ENCODE results near the gene KIF26A.

Gene KIF26A

GRCh38 chr14:104209985-104210816 is 71.8 kb downstream of the KIF26A start:
- DNase-seq (ENCODE audit: low spot score), result no peak

DNA sequence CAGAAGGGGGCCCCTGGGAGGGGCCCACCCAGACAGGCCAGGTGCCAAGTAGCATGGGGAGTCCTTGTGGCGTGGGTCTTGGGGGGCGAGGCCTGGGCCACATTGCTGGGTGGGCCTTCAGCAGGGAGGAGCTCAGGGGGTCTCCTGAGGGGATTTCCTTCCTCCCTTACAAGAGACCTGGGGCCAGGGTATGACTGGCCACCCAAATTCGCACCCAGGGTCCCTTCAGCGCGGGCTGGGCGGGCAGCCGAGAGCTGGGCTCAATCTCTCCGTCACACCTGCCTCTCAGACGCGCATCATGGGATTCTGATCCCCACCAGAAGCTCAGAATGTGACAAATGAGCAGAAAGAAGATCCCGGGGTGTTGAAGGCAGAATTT is 72.4 kb downstream of the KIF26A start:
- no peak for DNase-seq (ENCODE audit: low spot score)

GRCh38 chr14:104211215-104211614 is 72.8 kb downstream of the KIF26A start:
- no peak for DNase-seq (ENCODE audit: low spot score)

GRCh38 chr14:104211741-104212140 is 73.4 kb downstream of the KIF26A start:
- no peak for DNase-seq (ENCODE audit: low spot score)

- DNase-seq (ENCODE audit: low spot score), result no peak
Measured at GRCh38 chr14:104212206-104213095, 74.1 kb downstream of the KIF26A start.

DNA sequence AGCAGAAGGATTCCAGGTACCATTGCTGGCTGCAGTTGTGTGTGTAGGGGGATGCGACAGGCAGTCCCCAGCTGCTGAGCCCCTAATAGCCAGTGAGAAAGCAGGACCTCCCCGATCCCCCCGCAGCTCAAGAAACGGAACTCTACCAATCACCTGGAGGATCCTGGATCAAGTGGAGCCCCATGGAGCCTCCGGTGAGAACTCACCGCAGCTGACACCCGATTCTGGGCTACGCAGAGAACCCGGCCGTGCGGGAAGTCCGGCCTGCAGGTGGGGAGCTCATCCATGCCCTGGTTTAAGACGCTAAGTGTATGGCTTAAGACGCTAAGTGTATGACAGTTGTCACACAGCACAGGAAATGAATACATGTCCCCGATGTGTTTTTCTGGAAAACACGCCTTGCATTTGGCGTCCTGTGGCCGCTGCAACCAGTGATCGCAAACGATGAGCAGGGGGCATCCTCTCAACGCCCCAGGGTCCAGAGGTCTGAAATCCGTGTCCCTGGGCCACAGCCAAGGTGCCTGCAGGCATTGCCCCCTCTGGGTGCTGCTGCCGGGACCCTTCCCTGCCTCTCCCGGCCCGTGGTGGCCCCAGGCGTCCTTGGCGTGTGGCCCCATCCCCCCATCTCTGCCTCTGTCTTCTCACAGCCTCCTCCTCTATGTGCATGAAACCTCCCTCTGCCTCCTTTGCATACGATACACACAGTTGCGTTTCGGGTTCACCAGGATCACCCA is 75.1 kb downstream of the KIF26A start:
- DNase-seq (ENCODE audit: low spot score), result no peak

- no peak for DNase-seq (ENCODE audit: low spot score)
Measured at GRCh38 chr14:104214431-104215218, 76.2 kb downstream of the KIF26A start.

- DNase-seq (ENCODE audit: low spot score), result no peak
Measured at GRCh38 chr14:104215706-104216334, 77.4 kb downstream of the KIF26A start.

DNA sequence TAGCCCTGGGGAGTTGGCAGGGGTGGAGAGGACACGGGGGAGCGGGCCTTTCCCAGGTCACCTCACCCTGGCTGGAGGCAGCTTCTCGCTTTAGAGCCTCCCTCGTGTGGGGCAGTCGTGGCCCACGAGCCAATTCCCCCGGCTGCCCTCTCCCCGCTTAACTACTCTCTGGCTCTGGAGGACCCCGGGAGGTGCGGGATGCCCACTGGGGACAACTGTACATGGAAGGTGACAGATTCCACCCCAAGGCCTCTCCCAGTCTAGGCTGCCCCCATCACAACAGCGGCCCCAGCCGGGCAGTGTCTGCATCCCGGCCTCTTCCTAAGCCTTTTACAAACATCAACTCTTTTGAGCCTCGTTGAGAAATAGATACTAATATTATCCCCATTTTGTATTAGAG is 78.1 kb downstream of the KIF26A start:
- DNase-seq (ENCODE audit: low spot score), result no peak

GRCh38 chr14:104217486-104218360 is 79.3 kb downstream of the KIF26A start:
- no peak for DNase-seq (ENCODE audit: low spot score)

DNA sequence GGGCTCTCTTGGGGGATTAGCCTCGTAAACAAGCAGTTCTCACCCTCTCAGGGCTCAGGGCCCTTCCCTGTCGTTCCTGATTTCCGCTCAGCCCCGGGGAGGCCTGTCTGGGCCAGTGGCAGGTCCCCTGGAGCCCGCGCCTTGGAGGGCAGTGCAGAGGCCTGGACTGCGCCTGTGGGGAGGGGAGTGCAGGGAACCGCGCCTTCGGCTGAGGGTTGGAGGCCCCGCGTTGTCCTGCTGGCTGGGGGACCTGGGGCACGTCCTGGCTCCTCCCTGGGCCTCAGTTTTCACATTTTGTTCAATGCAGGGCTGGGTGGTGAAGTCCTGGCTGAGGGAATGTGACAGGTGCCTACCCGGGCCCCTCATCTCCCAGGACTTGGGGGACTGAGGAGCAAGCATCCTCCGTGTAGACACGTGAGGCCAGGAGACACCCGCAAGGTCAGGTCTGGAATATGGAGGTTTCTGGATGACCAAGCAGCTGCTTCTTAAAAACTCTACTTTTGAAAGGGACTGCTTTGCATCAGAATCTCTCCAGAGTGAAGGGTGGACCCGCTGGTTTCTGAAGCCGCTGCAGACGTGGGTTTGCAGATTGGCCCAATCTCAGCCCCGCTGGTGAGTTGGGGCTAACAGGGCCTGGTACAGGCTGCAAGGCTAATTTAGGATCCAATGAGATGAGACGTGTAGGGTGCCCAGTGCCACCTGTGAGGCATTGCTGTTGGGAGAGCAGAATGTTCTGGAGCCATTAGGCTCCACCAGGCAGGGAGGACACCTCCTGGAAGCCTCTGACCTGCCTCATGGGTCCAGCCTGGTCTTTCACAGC is 80.2 kb downstream of the KIF26A start:
- no peak for DNase-seq (ENCODE audit: low spot score)

DNA sequence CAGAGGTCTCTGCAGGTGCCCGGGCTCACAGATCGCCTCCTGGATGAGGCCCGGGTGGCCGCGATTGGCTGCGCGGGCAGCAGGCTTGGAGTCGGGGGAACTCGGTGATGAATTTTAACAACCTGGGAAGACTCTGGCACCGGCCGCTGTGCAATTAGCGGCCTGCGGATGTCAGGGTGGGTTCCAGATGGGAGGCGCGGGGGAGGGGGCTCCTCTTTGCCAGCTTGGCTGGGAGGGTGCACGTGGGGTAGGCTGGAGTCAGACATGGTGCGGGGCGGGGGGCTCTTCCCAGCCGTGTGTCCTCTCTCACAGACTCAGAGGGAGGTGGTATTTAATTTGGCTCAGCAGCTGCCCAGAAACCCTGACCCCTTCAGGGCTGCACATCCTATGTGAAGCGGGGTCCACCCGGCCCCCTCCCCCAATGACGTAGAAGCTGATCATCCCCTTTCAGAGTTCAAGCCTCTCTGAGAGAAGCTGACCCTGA is 81.4 kb downstream of the KIF26A start:
- no peak for DNase-seq (ENCODE audit: low spot score)

GRCh38 chr14:104220215-104221070 is 82.1 kb downstream of the KIF26A start:
- no peak for DNase-seq (ENCODE audit: low spot score)

DNA sequence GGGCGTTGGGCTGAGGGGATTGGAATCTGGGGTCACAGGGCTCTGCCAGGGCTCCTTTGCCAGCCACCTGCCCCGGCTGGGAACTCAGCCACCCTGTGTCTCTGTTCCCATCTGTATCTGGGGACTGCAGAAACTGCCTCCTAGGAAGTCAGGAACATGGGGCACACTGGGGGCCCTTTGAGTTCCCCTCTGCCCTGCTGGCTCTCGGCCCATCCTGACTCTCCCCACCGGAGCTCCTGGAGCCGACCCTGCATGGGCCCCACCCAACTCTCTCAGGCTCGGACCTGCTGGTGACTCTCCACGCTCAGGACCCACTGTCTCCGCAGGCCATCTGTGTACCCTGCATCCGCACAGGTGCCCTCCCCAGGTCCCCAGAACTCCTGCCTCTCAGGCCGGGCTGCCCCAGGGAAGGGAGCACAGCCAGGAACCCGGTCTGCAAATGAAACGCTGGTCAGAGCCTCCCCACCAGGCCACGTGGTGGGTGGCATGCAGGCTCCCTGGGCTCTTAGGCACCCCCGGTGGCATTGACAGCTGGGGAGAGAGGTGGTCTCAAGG is 82.8 kb downstream of the KIF26A start:
- no peak for DNase-seq (ENCODE audit: low spot score)

DNA sequence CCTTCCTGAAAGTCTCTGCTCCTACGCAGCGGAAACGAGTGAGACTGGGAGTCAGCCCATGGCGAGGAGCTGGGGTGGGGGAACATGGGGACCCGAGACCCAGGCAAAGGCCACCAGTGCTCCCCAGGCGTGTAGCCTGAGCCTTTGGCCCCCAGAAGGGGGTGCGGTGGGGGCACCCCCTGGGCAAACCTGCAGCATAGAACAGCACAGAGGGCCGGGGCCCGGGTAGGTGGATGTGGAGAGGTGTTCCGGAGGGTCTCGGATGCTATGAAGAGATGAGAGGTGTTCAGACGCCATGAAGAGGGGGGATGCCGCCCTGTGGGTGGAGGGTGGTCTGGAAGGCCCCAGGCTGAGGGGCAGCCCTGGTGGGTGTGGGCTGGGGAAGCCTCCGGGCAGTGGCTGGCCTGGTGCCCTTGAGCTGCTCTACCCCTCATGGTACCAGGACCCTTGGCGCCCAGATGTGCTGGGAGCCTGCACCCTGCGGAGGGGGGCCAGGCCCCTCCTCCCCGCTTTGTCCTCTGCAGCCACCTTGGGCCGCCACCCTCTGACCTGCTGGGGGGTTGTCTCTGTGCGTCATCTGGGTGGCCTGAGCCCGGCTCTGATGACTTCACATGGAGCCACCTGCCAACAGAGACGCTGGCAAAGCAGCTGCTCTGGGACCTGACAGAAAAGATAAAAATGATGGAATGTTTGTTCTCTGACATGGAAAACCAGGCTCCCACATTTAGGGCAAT is 83.4 kb downstream of the KIF26A start:
- no peak for DNase-seq (ENCODE audit: low spot score)

DNA sequence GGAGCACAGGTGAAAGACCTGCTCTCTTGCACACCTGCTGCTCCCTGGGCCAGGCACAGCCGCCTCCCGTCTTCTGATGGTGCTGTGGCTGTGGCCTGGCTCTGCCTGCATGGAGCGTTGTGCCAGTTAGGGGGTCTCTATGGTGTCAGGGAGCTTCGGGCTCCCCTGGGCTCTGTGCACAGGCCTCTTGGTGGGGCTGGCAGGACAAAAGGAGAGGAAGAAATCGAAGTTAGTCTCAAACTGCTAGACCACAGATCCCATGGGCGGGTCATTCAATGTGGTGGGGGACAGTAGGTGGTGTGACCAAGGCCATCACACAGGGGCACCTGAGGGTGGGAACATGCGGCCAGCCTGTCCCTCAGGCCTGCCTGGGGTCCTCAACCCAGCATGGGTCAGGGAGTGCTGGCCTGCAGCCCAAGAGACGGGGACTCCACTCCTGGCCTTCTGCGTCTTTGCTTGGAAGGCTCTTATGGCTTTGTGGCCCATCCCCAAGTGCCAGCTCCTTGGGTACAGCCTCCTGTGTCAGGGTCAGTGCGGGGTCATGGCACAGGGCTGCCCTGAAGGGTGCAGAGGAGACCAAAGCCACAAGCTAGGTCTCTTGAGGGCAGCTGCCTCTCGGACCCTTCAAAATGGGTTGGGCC is 84.1 kb downstream of the KIF26A start:
- DNase-seq (ENCODE audit: low spot score), result no peak

Measured in globus pallidus (tissue), 1 donor.